HUES6 (cell line): ENCODE measurements around the gene SYNJ2.

Source experiments
- H3K27ac ChIP-seq: 2 replicates; pipeline ENCODE4 v1.7.0; 2013; ENCODE audit warnings: low read depth, mild to moderate bottlenecking, low read length, inconsistent platforms
- H3K27me3 ChIP-seq: 2 replicates; pipeline ENCODE4 v1.6.1; 2013; ENCODE audit warnings: low read length; ENCODE audit not compliant: control insufficient read depth, insufficient read depth
- H3K36me3 ChIP-seq: 2 replicates; pipeline ENCODE4 v1.6.1; 2013; ENCODE audit warnings: low read length; ENCODE audit not compliant: control insufficient read depth, insufficient read depth
- H3K4me1 ChIP-seq: 2 replicates; pipeline ENCODE4 v1.6.1; 2013; ENCODE audit warnings: low read length; ENCODE audit not compliant: control insufficient read depth, insufficient read depth
- H3K4me3 ChIP-seq: 2 replicates; pipeline ENCODE4 v1.5.1; 2013; ENCODE audit warnings: low read depth, low read length
- H3K9ac ChIP-seq: one replicate; pipeline ENCODE4 v1.6.1; 2013; ENCODE audit warnings: mild to moderate bottlenecking, low read length
- H3K9me3 ChIP-seq: 2 replicates; pipeline ENCODE4 v1.6.1; 2013; ENCODE audit warnings: low read depth, low read length; ENCODE audit not compliant: control insufficient read depth, insufficient read depth

Gene SYNJ2

DNA sequence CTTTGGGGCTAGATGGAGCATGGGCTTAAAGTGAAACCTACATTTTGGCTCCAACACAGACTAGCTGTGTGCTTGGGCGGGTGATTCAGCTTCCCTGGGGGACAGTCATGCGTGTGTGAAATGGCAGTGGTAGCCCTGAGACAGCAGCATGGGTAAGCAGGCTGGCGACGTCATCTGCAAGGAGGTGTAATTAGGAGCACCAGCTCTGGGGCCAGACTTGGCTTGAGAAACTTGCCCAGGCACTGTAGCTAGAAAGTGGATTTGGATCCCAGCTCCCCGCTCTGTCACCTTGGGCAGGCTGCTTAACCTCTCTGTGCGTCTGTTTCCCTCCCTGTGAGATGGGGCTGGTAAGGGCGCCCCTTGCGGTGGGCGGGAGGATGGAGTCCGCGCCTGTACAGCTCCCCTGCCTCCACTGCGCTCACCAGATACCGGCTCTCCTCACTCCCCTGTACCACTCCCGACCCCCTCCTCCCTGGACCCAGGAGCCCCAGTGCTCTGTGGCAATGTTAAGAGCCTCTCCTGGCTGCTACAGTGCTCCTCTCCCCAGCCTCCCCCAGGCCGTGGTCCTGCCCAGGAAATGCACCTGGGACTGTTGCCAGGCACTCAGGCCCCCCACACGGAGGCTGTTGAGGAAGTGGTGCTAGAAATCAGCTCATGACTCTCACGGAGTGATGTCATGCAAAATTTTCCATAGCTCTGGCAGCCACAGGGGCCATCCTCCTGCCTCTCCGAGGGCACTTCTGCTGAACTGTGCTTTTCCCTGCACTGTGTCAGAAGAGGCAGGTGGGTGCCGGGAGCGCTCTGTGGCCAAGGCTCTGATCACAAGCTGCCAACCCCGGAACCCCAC is 44.6 kb downstream of the SYNJ2 start:
- Histone ChIP-seq H3K4me1 (peaks cover 20% of the 10 kb centered on the region; the same call in 1 of the 2 replicates), H3K9me3 (no peaks in the 10 kb centered on the region), H3K27ac (no peak overlapping the region), H3K4me3 (no peak overlapping the region; the same call in 1 of the 2 replicates), H3K9ac (peak overlapping the region; percentile 45), H3K27me3 (no peaks in the 10 kb centered on the region), H3K36me3 (no peaks in the 10 kb centered on the region)

DNA sequence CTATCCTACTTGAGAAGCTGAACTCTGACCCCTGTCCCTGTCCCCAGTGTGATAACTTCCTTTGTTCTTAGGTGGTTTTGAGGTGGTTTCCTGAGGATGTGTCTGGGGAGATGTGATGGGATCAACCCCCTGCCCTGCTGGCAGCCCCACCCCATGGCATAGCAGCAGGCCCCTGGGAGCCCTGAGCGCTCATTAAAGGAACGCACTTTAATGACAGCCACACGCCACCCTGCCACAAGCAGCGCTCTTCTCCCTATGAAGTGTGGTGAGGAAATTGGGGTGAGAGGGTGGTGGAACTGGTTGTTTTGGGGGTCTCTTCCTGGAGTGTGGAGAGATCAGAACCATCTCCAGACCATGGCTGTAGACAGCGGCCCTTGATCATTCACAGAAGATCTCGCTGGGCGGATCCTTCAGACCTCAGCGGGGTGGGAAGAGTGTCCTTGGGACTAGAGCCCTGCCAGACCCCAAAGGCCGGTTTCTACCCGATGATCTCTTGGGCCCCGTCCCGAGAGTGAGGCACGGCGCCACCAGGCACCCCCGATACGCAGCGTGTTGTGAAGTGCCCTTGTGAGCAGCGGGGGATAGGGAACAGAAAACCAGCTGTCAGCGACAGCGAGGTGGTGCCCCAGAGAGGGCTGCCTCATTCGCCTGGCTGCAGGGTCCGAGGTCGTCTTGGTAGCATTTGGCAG is 45.4 kb downstream of the SYNJ2 start:
- no peak overlapping the region for H3K4me3 ChIP-seq
- H3K4me1 ChIP-seq = peaks cover 28% of the 10 kb centered on the region

DNA sequence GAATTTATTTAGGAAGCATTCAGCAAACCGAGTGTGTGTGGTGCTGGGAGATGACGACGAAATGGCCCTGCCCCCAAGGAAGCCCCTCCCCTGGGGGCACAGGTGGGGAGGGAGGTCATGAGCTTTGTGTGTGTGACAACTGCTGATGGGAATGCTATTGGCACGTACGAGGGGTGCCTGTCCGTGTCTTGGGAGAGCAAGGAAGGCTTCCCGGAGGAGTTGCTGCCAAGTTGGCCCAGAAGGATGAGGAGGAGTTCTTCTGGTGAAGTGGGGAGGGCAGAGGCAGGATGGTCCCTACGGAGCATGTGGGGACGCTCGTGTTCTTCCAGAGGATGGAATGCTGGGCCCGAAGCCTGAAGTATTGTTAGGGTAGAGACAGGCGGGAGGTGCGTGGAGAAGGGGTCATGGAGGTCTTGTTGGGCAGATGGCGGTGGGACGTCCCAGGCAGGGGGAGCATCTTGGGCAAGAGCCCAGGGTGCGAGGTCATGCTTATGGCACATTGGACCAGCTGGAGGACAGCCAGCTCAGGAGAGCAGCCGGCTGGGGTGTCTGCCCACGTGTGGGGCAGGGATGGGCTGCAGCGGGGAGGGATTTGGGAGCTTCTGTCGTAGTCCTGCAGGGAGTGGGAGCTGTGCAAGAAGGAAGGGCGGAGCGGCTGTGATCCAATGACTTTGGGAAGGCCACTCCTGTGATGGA is 46.1 kb downstream of the SYNJ2 start:
- Histone ChIP-seq H3K27ac (no peak overlapping the region), H3K4me1 (peaks cover 32% of the 10 kb centered on the region), H3K9ac (no peak overlapping the region), H3K4me3 (no peak overlapping the region), H3K9me3 (no peaks in the 10 kb centered on the region), H3K36me3 (no peaks in the 10 kb centered on the region), H3K27me3 (no peaks in the 10 kb centered on the region)

More for the DNA sequence above, 45.4 kb downstream of the SYNJ2 start:
- Histone ChIP-seq H3K27ac (no peak overlapping the region), H3K9me3 (no peaks in the 10 kb centered on the region), H3K9ac (peak overlapping the region; percentile 45), H3K36me3 (no peaks in the 10 kb centered on the region), H3K27me3 (no peaks in the 10 kb centered on the region)

DNA sequence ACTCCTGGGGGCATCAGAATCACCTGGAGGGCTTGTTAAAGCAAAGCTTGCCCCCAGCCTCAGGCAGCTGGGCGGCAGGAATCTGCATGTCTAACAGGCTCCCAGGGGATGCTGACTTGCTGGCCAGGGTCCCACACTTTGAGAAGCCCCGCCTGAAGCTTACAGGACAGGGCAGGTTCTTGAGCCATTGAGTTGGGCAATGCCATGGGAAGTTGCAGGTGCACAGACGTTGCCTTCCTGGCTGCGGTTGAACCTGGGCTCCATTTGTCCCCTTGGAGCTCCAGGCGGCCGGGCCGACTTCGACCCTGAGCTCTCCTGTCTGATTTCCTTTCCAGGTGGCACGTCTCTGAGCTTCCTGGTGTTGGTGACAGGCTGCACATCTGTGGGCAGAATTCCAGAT is 46.8 kb downstream of the SYNJ2 start:
- no peaks in the 10 kb centered on the region for H3K27me3 ChIP-seq
- H3K9ac ChIP-seq = no peak overlapping the region
- peaks cover 32% of the 10 kb centered on the region for H3K4me1 ChIP-seq
- H3K9me3 ChIP-seq = no peaks in the 10 kb centered on the region
- no peak overlapping the region for H3K4me3 ChIP-seq
- H3K27ac ChIP-seq = no peak overlapping the region
- peaks cover 2% of the 10 kb centered on the region; the same call in 1 of the 2 replicates for H3K36me3 ChIP-seq

DNA sequence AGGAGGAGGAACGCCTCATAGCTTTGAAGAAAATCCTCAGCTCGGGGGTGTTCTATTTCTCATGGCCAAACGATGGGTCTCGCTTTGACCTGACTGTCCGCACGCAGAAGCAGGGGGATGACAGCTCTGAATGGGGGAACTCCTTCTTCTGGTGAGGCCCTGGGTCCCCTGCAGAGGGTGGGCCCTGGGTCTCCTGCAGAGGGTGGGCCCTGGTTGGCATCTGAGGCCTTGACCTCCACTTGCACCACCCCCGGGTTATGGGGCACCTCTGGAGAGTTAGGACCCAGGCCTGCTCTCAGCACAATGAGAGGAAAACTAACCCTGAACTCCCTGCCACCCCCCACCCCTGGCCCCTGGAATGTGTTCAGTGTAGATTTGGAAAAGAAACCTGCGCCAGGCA is 47.2 kb downstream of the SYNJ2 start:
- Histone ChIP-seq H3K27me3 (no peaks in the 10 kb centered on the region), H3K4me3 (no peak overlapping the region), H3K36me3 (peaks cover 5% of the 10 kb centered on the region; the same call in 1 of the 2 replicates), H3K27ac (no peak overlapping the region), H3K4me1 (peaks cover 32% of the 10 kb centered on the region), H3K9me3 (no peaks in the 10 kb centered on the region), H3K9ac (no peak overlapping the region)

DNA sequence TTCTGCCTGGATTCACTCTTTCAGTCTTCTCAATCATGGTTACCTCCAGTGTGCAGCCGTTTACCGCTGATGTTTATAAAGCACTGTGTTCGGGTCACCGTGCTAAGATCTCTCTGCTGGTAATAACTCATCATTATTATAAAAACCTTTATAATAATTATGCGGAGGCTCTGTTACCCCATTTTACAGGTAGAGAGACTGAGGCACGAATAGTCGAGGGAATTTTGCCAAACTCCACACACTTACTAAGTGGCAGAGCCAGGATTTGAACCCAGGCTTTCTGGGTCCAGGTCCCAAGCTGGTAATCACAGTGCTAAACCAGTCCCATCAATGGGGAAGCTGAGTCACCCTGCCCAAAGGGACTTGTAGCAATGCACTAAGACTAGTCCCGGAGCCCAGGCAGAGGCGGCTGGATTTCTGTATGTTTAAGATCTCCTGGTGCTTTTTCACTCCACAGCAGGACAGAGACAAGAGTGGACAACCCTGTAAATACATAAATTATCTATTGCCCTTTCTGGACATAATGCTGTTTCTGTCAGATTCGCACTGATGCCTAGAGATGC is 48.1 kb downstream of the SYNJ2 start:
- H3K27me3 ChIP-seq = no peaks in the 10 kb centered on the region
- H3K27ac ChIP-seq = no peak overlapping the region
- no peaks in the 10 kb centered on the region for H3K9me3 ChIP-seq
- H3K4me3 ChIP-seq = no peak overlapping the region
- peaks cover 5% of the 10 kb centered on the region; the same call in 1 of the 2 replicates for H3K36me3 ChIP-seq
- no peak overlapping the region for H3K9ac ChIP-seq
- peaks cover 32% of the 10 kb centered on the region for H3K4me1 ChIP-seq

DNA sequence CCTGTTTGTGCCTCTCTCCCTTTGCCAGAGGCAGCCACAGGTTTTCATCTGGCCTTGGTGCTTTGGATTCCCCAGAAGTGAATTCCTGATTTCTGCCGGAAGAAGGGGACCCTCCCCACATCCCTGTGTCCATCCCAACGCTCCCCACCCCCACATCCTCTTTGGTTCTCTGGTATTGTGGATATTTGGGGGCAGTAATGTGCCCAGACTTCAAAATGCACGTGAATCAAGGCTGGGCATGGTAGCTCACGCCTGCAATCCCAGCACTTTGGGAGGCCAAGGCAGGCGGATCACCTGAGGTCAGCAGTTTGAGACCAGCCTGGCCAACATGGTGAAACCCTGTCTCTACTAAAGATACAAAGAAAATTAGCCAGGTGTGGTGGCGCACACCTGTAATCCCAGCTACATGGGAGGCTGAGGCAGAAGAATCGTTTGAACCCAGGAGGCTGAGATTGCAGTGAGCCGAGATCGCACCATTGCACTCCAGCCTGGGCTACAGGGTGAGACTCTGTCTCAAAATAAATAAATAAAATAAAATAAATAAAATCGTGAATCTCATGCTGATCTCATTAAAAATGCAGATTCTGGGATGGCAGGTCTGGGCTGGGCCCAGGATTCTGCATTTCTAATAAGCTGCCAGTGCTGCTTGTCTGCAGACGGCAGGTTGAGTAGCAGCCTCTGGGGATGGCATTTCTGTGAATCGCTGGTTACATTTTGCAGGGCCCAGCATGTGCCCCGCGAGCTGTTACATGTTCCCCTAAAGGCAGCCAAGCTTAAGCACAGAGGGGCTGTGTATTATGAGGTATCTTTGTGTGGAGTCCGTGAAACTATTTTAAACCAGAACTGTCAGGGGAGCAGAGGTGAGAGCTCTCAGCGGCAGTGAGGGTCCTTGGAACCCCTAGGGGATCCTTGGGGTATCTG is 49.0 kb downstream of the SYNJ2 start:
- Histone ChIP-seq H3K4me1 (peaks cover 32% of the 10 kb centered on the region), H3K9ac (no peak overlapping the region), H3K27me3 (no peaks in the 10 kb centered on the region), H3K4me3 (no peak overlapping the region), H3K27ac (no peak overlapping the region), H3K9me3 (no peaks in the 10 kb centered on the region), H3K36me3 (peaks cover 5% of the 10 kb centered on the region; the same call in 1 of the 2 replicates)

DNA sequence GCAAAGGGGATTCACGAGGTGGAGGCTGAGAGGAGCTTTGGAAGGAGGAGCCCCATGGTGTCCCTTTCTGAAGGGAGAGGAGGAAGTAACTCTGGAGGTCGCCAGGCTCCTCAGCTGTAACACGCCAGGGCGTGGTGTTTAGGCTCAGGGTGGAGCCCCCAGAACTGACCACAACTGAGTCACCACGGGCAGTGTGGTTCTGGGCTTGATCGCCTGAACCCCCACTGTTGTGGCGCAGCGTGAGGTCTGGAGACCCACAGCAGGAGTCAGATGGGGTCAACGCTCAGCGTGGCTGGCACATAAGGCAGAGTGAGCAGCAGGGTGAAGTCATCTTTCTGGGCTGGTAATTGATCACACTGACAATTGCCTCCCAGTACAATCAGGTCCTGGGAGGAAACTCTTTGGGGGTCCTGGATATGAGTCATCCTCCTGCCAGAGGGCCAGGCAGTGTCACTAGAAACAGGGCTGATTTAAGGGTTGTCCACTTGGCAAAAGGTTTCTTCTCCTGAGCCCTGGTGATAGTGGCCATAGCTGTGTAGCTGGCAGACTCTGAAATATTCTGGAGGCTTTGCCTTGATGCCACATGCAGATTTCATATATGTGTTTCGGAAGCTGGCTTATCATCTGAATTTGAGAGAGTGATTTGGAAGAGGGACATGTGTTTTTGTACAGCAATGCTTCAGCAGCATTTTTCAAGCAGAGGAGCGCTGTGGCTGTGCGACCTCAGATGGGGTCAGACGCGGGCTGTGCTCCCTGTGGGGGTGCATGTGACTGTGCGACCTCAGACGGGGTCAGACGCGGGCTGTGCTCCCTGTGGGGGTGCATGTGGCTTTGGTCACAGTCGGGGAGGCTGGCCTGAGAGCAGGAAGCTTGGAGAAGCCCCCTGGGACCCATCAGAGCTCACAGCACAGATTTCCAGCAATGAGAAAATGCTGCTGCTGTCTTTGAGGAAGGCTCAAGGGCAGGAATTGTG is 50.0 kb downstream of the SYNJ2 start:
- H3K36me3 ChIP-seq = peaks cover 5% of the 10 kb centered on the region; the same call in 1 of the 2 replicates
- H3K27ac ChIP-seq = no peak overlapping the region
- H3K4me3 ChIP-seq = no peak overlapping the region
- no peaks in the 10 kb centered on the region for H3K27me3 ChIP-seq
- peak overlapping the region; percentile 34 for H3K9ac ChIP-seq
- peaks cover 23% of the 10 kb centered on the region for H3K4me1 ChIP-seq
- H3K9me3 ChIP-seq = no peaks in the 10 kb centered on the region

DNA sequence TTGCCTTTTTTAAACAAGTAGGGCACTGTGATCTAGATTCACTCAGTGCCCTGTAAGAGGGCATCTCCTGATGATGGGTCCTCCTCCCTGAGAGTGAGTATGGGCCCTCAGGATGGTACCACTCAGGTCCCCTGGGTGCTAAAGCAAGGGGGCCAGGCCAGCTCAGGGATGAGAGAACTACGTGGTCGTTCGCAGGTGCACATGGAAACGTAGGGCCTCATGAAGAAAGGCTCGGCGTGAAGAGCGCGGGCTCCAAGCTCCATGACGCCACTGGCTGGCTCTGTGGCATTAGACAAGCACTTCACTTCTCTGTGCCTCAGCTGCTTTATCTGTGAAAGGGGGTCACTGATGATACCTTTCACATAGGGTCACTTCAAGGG is 50.7 kb downstream of the SYNJ2 start:
- H3K27ac ChIP-seq = no peak overlapping the region
- H3K36me3 ChIP-seq = peaks cover 5% of the 10 kb centered on the region; the same call in 1 of the 2 replicates
- no peak overlapping the region for H3K4me3 ChIP-seq
- H3K9ac ChIP-seq = no peak overlapping the region
- H3K4me1 ChIP-seq = peaks cover 16% of the 10 kb centered on the region
- H3K27me3 ChIP-seq = no peaks in the 10 kb centered on the region
- H3K9me3 ChIP-seq = no peaks in the 10 kb centered on the region
